ENCODE measurements around the gene FAM20C.

DNA sequence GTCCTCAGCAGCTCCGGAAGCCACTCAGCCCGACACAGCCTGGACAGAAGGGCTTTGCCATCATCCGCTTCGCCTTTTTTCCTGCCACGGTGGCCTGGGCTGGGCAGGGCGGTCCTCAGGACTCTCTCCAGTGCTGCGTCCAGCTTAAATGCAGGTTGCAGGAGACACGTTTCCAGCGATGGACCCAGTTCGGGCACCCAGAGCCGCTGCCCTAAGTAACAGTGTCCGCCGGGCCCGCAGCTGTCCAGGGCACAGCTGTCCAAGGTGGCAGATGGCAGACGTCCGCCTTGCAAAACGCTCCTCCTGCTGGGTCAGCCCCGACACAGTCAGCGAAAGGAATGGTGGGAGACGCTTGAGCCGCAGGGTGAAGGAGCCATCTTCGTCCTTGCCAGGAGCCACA lies 60.6 kb downstream of the FAM20C start:
- TF ChIP-seq, protein P1, sequence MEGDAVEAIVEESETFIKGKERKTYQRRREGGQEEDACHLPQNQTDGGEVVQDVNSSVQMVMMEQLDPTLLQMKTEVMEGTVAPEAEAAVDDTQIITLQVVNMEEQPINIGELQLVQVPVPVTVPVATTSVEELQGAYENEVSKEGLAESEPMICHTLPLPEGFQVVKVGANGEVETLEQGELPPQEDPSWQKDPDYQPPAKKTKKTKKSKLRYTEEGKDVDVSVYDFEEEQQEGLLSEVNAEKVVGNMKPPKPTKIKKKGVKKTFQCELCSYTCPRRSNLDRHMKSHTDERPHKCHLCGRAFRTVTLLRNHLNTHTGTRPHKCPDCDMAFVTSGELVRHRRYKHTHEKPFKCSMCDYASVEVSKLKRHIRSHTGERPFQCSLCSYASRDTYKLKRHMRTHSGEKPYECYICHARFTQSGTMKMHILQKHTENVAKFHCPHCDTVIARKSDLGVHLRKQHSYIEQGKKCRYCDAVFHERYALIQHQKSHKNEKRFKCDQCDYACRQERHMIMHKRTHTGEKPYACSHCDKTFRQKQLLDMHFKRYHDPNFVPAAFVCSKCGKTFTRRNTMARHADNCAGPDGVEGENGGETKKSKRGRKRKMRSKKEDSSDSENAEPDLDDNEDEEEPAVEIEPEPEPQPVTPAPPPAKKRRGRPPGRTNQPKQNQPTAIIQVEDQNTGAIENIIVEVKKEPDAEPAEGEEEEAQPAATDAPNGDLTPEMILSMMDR (IDR thresholded peaks at IDR 0.05) = no peak
- no peak for TF ChIP-seq POLR2AphosphoS5 (IDR thresholded peaks at IDR 0.05)
